GM12875 (cell line): ENCODE data around the gene SHROOM2.

Source experiments
- H3K4me3 ChIP-seq: one replicate; pipeline ENCODE4 v1.5.1; 2011; ENCODE audit warnings: low read depth, low read length, control low read depth
- TF ChIP-seq, protein P1 (sequence below): IDR thresholded peaks from 2 replicates; pipeline ENCODE4 v1.5.1; 2011; ENCODE audit warnings: low read depth, mild to moderate bottlenecking, control low read depth, inconsistent platforms, low read length, moderate library complexity, borderline replicate concordance; ENCODE audit not compliant: insufficient read depth

SHROOM2 gene

DNA sequence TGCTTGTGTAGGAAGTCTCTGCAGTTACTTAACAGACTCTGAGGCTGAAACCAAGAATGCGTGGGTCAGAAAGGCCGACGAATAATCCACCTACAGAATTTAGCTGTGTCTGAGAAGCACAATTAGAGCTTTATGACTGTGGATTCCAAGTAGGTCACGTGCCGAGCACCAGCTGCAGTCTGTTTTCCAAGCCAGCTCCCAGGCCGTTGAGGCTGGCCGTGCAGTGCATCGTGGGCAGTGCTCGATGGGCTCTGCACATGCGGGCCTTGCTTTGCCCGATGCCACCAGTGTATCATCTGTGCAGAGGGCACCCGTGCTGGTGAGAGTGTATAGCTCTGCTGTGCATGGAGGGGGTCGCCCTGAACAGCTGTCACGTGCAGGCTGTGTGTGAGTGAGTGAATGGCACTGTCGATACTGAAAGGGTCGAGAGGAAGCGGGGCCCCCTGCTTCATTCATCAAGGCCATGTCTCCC lies 113.4 kb downstream of the SHROOM2 start:
- TF ChIP-seq, protein P1, sequence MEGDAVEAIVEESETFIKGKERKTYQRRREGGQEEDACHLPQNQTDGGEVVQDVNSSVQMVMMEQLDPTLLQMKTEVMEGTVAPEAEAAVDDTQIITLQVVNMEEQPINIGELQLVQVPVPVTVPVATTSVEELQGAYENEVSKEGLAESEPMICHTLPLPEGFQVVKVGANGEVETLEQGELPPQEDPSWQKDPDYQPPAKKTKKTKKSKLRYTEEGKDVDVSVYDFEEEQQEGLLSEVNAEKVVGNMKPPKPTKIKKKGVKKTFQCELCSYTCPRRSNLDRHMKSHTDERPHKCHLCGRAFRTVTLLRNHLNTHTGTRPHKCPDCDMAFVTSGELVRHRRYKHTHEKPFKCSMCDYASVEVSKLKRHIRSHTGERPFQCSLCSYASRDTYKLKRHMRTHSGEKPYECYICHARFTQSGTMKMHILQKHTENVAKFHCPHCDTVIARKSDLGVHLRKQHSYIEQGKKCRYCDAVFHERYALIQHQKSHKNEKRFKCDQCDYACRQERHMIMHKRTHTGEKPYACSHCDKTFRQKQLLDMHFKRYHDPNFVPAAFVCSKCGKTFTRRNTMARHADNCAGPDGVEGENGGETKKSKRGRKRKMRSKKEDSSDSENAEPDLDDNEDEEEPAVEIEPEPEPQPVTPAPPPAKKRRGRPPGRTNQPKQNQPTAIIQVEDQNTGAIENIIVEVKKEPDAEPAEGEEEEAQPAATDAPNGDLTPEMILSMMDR = no peak

DNA sequence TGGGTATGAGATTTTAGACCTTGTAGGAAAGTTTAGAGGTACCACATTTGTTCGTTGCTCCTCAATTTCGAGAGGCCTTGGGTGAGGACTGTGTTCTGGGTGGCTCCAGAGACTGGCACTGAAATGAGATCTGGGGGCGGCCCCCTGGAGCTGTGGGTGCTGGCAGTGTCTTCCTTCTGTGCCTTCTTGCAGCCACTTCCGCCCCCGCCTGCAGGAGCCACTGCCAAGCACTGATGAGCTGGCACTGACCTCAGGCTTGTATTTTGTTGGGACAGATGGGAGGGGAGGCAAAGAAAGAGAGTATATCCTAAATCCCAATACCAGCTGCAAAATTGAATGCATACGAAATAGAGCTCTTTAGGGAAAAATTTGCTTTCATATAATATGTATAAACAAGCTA lies 116.4 kb downstream of the SHROOM2 start:
- H3K4me3 ChIP-seq = no peak overlapping the region
- TF ChIP-seq, protein P1 = no peak

More for the DNA sequence above, 113.4 kb downstream of the SHROOM2 start:
- H3K4me3 ChIP-seq = no peak overlapping the region

GRCh38 chrX:9903146-9903545 lies 116.9 kb downstream of the SHROOM2 start:
- H3K4me3 ChIP-seq = no peak overlapping the region
- TF ChIP-seq, protein P1 = no peak

DNA sequence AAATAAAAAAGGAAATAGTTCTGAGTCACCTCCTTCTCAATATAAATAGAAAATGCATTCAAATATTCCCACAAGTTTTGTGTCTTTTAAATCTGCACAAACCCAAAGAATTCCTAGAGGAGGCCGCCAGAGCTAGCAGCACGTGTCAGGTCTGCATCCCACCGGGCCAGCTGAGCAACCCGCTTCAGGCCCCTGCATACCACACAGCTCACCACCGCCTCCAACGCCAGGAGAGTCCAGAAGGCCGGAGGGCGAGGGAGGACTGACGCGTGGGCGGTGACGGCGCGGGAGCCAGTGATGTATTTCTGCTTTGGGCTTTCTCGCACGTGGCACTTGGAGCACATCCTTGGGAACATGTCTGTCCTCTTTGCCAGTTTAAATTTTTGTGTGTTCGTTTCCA lies 119.1 kb downstream of the SHROOM2 start:
- H3K4me3 ChIP-seq = no peak overlapping the region
- TF ChIP-seq, protein P1 = no peak

GRCh38 chrX:9905721-9906120 lies 119.5 kb downstream of the SHROOM2 start:
- TF ChIP-seq, protein P1 = no peak
- H3K4me3 ChIP-seq = no peak overlapping the region

DNA sequence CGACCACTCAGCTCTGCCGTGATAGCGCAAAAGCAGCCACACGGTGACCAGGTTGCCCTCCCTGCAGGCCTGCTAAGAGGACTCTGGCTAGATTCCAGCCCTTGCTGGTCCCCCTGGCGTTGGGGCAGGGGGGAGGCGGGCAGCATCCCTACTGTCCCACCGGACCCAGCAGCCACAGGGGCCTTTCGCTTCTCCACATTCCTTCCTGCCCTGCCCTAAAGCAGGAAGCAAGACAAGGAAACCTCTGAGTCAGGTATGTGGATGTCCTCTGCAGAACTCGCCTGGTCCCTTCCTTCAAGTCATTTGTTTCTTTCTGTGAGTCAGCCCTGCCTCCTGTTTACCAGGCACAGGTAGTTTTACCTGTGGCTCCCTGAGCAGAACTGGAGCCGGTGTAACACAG lies 120.7 kb downstream of the SHROOM2 start:
- TF ChIP-seq, protein P1 = no peak
- no peak overlapping the region for H3K4me3 ChIP-seq

DNA sequence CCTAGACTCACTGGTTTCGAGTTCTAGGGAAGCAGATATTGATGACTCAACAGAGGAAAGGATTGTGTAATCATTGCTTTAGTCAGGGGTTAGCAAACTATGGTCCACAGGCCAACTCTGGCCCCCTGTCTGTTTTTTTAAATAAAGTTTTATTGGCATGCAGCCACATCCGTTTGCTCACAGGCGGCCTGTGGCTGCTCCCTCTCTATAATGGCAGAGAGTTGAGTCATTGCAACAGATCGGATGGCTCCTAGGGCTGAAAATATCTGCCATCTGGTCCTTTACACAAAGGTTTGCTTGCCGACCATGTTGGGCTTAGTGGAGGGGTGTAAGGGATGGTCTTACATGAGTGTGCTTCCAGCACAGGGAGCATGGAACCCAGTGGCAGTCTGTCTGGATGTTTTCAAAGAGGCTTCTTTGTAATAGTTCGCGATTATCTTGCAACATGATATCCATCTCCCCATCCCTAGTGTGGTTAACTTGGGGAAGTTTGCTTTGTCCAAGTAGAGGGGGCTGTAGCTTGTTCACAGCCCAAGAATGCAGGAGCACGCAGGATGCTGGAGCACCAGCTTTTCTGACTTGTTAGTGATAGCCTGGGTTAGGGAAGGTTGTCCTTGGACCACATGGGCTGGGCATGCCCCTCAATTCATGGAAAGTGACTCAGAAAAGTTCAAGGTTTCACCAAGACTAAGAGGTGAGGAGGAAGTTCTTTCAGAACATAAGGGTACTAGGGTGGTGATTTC lies 121.6 kb downstream of the SHROOM2 start:
- H3K4me3 ChIP-seq = no peak overlapping the region
- TF ChIP-seq, protein P1 = no peak
